NCI-H1092 (cell line): ENCODE data around the gene ORM2.

Source experiments
- DNase-seq: peaks from one replicate; lab custom pipeline; 2025; lab: John Stamatoyannopoulos, UW

The ORM2 gene

DNA sequence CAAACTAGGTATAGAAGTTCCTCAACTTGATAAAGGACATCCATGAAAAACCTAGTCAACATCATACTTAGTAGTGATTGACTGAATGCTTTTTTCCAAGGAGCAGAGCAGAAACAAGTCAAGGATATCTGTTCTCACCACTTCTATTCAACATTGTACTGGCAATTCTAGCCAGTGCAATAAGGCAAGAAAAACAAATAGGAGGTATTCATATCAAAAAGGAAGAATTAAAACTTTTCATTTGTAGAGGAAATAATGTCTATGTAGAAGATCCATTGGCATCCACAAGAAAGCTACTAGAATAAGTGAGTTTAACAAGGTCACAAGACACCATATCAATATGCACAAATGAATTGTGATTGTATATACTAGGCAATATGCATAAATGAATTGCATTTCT is 35.0 kb upstream of the ORM2 start:
- no peak for DNase-seq

DNA sequence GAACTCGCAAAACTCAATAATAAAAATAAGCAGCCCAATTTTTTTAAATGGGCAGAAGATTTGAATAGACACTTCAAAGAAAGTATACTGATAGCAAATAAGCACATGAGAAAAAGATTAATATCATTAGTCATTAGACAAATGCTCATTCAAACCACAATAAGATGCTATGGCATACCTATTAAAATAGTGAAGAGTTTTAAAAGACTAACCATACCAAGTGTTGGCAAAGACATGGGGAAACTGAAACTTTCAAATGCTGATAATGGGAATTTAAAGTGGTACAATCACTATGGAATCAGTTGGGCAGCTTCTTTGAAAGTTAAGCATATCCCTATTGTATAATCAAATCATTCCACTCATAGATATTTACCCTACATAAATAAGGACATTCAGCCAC is 33.3 kb upstream of the ORM2 start:
- DNase-seq, result no peak

DNA sequence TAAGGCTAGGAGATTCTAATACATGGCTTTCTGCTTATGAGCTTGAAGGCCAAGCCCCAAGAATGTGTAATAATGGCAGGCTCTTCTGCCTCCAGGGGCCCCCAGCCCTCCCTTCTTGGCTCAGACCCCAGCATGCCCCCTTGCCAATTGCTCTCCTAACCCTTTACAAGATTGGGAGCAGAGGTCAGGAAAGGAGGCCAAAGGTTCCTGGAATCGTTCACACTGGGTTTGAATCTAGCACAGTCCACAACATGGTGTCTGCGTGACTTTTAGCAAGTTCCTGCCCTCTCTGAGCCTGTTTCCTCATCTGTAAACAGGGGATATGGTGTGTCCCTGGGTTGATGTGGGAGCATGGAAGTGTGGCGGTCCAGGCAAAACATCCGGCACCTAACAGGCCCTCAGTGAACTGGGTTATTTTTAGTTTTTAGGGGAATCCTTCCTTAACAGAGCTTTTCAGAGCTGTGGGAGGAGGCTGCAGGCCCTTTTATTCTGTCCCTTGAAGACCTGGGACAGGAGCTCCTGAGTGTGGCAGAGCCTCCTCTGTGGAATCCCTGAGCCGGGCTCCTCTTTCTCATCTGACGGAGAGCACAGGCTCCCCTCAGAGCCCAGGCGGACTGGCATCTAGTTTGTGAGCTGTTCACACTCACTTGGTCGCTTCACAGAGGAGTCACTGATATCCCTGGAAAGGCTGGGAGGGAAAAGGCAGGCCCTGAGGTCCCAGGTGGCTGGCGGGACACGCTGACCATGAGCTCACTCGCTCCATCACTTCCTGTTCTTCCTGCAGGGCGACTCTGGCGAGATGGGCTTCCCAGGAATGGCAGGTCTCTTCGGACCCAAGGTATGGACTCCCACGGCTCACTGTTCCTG is 30.1 kb upstream of the ORM2 start:
- DNase-seq, result no peak

DNA sequence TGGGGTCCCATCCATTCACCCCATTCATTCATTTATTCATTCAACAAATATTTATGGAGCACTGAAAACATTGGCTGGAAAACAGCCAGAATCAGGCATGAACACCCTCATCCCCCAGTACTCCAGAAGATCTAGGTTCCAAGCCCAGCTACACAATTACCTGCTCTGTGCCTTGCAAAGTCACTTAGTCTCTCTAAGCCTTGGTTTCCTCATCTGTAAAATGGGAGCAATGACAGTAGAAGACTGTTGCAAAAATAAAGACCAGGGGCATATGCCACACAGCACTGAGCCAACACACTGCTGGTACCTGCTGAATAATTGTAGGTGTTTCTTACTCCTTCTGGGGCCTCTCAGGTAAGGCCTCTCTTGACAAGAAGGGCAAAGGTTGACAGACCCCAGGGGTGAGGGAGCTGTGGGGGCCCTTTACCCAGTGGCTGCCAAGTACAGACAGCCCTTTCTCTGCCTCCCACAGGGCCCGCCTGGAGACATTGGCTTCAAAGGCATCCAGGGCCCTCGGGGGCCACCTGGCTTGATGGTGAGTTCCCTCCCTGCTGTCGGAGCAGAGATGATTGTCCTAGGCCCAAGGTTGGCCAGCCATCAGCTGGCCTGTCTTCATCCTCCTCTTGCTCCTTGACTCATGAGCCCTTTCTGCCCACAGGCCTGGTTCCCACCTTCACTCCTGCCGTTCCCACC is 29.4 kb upstream of the ORM2 start:
- no peak for DNase-seq

DNA sequence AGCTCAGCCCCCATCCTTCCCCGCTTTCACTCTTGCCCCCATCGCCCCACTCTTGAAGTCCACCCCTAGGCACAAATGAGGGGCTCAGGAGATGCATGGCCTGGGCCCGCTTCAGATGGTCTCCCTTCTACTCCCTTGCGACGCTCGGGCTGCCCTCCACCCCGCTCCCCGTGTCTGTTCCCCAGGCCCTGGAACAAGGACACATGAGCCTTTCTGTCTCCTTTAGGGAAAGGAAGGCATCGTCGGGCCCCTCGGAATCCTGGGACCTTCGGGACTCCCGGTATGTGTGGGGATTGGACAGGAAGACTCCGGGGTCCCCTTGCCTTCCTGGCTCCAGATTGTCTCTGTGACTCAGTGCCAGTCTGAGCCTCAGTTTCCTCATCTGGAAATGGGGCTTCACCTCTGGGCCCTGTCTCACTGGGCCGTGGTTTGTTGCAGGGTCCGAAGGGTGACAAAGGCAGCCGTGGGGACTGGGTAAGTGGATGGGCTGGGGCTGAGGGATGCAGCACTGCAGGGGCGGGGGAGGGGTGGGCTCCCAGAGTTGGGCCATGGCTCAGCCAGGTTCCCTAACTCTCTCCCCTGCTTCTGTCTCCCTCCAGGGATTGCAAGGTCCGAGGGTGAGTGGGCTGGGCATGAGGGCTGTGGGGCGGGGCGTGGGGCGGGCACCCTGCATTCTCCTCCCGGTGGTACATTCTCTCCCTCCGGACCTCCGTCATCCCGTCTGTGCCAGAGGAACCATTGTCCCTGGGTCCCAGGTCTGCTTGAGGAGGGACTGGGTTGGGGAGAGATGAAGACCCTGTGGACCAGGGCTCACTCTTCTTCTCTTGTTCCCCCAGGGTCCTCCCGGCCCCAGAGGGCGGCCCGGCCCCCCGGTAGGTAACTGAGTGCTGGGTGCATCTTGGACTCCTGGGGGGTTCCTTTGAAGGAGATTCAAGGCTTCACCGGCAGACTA is 28.5 kb upstream of the ORM2 start:
- no peak for DNase-seq

DNA sequence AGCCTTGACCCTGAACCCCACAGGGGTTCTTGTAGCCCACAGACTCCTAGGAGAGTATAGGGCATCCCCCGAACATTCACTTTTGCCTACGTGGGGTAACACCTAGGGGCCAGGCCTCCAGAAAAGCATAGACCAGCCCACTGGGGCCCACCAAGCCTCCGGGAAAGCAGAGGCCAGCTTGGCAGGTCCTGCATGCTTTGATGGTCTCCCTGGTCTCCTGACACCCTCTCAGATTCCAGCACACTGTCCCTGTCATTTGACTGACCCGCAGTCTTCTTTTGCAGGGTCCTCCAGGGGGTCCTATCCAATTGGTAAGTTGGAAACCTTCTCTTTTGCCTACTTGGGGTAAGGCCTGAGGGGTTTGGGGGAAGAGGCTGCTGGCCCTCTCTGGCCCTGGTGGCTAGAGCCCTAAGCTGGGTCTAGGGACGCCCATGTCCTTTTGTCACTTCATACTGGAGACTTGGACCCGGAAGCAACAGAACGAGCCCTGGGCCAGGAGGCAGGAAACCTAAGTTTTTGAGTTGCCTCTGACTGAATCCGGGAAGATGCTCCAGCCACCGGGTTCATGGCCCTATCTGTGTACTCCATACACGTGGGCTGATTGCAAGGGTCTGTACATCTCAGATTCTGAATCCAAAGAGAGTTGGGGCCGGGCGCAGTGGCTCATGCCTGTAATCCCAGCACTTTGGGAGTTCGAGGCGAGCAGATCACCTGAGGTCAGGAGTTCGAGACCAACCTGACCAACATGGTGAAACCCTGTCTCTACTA is 27.7 kb upstream of the ORM2 start:
- DNase-seq, result no peak

DNA sequence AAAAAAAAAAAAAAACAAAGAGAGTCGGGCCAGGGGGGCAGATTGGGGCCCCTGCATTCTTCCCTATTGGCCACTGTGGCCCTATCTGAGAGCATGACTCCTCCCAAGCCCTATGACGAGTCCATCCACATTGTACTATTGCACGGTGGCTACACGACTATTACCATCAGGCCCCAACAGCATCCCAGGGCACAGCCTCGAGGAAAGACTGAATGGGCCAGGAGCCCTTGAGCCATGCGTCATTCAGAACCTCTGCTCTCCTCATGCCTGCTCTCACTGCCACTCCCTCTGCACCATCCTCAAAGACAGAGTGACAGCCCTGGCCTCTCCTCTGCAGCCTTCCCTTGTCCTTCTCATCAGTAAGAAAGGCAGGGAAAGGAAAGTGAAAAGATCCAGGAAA is 26.9 kb upstream of the ORM2 start:
- DNase-seq, result no peak

DNA sequence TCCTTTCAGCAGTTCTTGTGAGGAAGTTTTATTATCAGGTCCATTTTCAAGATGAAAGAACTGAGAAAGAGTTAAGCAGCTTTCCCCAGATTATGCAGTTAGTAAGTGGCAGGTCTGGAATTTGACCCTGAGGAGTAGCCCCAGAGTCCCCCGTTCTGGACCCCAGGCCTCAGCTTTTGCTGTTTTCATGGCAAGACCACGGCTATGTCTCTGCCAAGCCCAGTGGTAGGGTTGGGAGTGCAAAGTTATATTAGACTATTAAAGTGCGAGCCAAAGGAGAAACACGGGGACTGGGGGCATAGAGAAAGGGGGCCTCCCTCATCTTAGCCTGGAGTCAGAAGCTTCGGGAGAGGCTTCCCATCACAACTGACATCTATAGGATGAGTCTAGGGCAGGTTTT is 26.1 kb upstream of the ORM2 start:
- no peak for DNase-seq

DNA sequence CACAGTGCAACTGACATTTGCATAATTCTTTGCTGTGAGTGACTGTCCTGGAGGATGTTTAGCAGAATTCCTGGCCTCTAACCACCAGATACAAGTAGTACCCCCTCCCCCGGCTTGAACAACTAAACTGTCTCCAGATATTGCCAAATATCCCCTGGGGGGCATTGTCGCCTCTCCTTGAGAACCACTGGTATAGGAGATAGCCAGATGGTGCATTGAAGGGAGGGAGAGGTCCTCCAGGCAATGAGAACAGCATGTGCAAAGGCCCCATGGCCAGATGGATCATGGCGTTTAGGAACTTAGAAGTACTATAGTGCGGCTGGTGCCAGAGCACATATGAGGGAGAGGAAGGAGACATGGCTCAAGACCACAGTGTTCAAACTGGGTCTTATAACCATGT is 25.7 kb upstream of the ORM2 start:
- no peak for DNase-seq

DNA sequence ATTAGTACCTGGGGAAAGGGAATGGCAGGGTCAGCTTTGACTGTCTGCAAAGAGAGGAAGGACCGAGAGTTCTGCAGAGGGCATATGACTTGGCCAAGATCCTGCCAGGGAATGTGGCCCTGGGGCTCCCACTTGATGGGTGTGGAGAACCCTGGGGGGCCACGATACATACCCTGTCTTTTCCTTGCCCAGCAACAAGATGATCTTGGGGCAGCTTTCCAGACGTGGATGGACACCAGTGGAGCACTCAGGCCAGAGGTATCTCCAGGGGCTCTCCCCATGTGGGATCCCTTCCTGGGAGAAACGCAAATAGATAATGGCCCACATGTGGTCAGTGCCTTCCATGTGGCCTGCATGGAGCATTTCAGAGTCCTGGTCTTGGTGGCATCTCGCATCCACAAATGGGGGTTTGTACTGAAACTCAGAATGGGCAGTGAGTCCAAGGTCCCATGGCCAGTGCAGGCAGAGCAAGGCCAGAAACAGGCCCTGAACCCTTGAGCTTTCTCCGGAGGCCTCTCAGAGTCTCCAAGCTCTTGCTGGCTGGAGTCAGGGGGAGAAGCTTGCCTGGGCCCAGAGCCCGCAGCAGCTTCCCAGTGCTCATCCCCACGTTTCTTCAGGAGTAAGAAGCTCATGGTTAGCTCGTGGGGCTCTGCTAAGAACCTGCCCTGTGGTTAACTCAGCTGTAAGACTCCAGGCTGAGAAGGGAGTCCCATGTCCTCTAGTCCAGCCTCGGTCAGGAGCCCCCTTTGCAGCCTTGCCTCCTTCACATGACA is 25.1 kb upstream of the ORM2 start:
- no peak for DNase-seq

DNA sequence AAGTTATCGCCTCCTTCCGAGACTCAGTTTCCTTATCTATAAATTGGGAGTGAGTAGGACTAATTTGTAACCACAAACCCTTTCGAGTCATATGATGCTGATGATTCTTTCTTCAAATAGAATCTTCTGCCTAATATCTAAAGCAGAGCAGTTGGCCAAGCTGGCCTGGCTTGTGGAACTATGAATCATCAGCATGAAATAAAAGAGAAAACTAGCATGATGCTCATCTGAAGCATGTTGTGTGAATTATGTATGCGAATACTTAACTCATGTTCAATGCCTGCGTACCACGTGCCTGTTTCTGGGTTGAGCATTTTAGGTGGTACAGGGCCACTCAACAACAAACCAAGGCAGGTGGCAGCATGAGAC is 21.8 kb upstream of the ORM2 start:
- no peak for DNase-seq

DNA sequence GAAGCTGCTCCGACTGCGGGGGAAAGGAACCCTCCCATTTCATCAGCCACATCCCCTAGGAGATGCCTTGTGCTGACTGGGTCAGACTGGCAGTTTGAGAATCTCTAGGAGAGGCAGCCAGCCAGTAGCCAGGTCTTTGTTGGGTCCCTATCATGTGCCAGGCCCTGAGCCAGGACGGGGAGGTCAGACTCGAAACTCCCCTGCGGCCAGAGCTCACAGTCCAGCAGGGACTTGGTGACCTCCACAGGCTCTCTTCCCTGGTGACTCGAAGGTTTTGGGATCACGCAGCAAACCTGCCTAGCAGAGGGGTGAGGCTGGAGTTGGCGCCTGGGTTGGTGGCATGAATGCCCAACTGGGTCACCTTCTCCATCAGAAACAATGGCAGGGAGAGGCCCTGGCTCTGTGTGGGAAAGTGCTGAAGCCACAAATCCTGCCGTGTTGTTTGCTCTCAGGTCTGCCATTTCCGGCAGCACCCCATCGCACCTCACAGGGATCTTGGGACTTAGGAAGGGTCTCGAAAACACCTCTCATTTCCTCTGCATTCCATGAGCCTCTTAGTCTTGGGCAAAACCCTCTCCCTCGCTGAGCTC is 21.2 kb upstream of the ORM2 start:
- DNase-seq, result no peak

DNA sequence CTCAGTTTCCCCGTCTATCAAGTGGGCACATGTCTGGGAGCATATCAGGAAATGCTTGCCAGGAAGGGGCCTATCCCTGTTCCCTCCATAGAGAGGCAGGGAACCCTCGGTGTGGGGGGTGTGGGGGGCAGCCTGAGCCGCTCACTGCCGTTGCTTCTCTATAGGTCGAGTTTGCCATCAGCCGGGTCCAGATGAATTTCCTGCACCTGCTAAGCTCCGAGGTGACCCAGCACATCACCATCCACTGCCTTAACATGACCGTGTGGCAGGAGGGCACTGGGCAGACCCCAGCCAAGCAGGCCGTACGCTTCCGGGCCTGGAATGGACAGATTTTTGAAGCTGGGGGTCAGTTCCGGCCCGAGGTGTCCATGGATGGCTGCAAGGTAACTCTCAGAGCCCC is 20.6 kb upstream of the ORM2 start:
- no peak for DNase-seq

DNA sequence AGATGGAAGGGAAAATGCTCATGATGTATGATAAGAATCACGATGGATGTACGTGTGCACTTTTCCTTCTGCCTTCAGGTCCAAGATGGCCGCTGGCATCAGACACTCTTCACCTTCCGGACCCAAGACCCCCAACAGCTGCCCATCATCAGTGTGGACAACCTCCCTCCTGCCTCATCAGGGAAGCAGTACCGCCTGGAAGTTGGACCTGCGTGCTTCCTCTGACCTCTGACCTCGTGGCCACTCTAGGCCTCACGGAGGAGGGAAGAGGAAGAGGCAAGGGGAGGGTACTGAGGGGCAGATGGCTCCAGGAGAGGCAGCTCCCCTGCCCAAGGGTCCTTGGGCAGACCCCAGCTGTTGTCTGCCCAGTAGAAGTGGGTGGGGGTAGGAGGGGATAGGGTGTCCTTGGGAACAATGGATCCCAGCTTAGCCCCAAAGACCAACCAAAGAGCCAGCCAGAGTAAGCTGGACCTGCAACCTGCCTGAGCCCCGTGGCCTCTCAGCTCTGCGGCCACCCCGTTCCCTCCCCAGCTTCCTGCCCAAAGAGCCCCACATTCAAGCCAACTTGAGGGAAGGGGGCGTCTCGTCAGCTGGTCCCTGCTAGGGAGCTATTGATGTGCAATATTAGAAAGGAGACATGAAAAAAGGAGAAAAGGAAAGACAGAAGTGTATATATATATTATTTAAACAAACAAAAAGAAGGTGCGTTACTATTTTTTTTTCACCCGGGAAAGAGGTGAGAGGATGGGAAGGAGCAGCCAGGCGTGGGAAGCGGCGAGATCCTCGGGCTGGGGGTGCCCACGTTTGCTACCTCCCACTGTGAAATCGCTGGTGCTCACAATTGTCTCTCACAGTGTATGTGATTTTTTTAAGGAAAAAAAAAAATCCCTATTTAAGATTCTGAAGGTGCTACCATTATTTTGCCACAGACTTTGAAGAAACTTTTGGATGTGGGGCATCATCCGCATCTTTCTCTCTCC is 18.9 kb upstream of the ORM2 start:
- DNase-seq, result no peak

DNA sequence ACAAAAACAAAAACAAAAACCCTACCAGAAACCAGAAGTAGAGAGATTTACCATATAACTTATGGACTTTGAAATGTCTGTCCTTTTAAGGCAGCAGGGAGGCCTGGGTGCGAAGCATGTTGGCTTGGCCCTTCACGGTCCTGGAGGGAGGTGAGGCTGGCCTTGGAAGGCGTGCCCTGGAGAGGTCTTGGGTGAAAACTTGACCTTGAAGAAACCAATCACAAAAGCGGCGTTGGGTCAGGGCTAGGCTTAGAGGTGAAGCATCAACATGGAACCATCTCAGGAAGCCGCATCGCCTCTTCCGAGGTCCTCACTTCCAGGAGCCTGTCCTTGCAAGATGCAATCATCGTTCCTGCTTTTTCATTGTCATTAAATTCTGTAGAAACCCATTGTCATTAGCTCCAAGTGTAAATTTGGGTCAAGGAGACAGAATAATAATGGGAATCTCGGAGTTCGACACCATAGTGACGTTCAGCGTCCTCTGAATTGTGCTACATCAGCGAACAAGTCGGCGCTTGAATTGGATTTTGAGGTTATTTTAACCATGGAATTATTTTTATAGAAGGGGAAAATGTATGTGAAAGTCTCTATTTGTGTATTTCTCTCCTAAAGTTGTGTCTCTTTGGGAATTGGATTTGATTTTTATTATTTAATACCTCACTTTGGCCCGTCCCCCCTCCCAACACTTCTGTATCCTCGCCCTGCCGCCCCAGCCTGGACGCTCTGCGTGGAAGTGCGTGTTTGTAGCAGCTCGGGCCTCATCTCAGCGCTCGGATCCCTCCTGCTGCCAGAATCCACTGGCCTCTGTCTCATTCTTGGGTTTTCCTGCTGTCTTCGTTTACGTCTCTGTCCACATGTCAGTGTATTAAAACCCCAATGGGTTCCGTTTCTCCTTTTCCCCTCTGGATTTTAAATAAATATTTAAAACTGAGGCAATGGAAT is 17.8 kb upstream of the ORM2 start:
- DNase-seq, result no peak

DNA sequence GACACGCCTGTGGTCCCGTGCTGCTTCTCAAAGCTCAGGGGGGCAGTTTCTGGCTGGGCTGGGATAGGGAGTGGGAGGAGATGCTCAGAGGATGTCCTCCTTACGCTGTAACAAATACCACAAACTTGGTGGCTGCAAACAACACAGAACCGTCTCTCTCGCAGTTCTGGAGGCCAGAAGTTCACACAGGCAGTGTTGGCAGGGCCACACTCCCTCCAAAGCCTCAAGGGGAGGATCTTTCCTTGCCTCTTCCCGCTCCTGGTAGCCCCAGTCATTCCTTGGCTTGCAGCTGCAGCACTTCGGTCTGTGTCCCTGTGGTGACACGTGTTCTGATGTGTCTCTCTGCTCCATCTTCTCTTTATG is 17.2 kb upstream of the ORM2 start:
- no peak for DNase-seq

DNA sequence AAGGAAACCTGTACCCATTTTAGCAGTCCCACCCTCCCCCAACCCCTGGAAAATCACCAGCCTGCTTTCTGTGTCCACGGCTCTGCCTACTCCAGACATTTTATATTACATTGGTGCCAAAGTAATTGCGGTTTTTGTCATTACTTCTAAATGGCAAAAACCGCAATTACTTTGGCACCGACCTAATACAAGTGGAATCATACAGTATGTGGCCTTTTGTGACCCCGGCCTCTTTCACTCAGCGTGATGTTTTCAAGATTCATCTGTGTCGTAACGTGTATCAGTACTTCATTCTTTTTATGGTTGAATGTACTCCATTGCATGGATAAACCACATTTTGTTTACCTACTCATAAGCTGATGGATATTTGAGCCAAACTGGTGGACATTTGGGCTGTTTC is 16.5 kb upstream of the ORM2 start:
- no peak for DNase-seq

DNA sequence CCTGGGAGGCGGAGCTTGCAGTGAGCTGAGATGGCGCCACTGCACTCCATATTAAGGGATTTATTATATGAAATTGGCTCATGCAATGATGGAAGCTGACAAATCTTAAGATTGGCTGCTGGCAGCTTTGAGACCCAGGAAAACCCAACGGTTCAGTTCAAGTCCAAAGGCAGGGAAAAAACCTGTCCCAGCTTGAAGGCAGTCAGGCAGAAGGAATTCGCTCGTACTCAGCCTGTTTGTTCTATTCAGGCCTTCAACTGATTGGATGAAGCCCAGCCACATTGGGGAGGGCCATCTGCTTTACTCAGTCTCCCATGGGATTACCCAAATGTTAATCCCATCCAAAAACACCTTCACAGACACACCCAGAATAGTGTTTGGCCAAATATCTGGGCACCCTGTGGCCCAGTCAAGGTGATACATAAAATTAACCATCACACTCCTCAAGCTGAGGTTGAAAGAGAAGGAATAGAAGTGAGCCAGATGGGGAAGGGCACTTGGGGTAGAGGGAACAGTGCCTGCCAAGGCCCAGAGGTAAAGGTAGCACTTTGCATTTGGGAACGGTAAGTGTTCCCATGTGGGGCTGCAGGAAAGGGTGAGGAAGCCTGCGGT is 15.3 kb upstream of the ORM2 start:
- no peak for DNase-seq
